Endothelial cell (in vitro differentiated cells): Measurements from ENCODE around the gene SPAG8. TPM values are rescaled to one million over a fixed set of nuclear protein-coding genes. Genes with fewer than 3 reads are reported as not detected.

Experiments used
- DNase-seq: peaks from one replicate; pipeline ENCODE4 v3.0.0; 2021; ENCODE audit warnings: low spot score
- H3K27ac Mint-ChIP-seq: one replicate; pipeline ENCODE4 v1.8.0; 2021; ENCODE audit warnings: mixed read lengths, inconsistent platforms; ENCODE audit not compliant: unreplicated experiment
- H3K27me3 Mint-ChIP-seq: one replicate; pipeline ENCODE4 v1.8.0; 2021; ENCODE audit warnings: mild to moderate bottlenecking, moderate library complexity, mixed read lengths, inconsistent platforms; ENCODE audit not compliant: unreplicated experiment
- H3K36me3 Mint-ChIP-seq: one replicate; pipeline ENCODE4 v1.8.0; 2021; ENCODE audit warnings: mild to moderate bottlenecking, low read depth, mixed read lengths, inconsistent platforms; ENCODE audit not compliant: unreplicated experiment
- H3K4me1 Mint-ChIP-seq: one replicate; pipeline ENCODE4 v1.8.0; 2021; ENCODE audit warnings: mild to moderate bottlenecking, mixed read lengths, inconsistent platforms; ENCODE audit not compliant: unreplicated experiment
- H3K4me3 Mint-ChIP-seq: one replicate; pipeline ENCODE4 v1.8.0; 2021; ENCODE audit warnings: mild to moderate bottlenecking, mixed read lengths, inconsistent platforms; ENCODE audit not compliant: unreplicated experiment
- H3K9me3 Mint-ChIP-seq: one replicate; pipeline ENCODE4 v1.8.0; 2021; ENCODE audit warnings: mixed read lengths, inconsistent platforms; ENCODE audit not compliant: unreplicated experiment
- total RNA-seq: library from RNA; stranded (reverse); fragmentation: NEBNext Ultra II Directional; extraction: Animal tissue kit (Norgen Biotek cat#: 25700); gene quantifications from one replicate; pipeline ENCODE4 v1.2.1, GENCODE V29; 2021; ENCODE audit not compliant: unreplicated experiment
- TF ChIP-seq, protein P1 (sequence below): fragments of 200-600 bp; sonication (generic); IDR thresholded peaks from one replicate; pipeline ENCODE4 v1.5.0; 2021; ENCODE audit warnings: antibody characterized with exemption; ENCODE audit not compliant: unreplicated experiment

Gene SPAG8
- total RNA-seq, 1 donor from 2014 or later: 0.59 TPM

DNA sequence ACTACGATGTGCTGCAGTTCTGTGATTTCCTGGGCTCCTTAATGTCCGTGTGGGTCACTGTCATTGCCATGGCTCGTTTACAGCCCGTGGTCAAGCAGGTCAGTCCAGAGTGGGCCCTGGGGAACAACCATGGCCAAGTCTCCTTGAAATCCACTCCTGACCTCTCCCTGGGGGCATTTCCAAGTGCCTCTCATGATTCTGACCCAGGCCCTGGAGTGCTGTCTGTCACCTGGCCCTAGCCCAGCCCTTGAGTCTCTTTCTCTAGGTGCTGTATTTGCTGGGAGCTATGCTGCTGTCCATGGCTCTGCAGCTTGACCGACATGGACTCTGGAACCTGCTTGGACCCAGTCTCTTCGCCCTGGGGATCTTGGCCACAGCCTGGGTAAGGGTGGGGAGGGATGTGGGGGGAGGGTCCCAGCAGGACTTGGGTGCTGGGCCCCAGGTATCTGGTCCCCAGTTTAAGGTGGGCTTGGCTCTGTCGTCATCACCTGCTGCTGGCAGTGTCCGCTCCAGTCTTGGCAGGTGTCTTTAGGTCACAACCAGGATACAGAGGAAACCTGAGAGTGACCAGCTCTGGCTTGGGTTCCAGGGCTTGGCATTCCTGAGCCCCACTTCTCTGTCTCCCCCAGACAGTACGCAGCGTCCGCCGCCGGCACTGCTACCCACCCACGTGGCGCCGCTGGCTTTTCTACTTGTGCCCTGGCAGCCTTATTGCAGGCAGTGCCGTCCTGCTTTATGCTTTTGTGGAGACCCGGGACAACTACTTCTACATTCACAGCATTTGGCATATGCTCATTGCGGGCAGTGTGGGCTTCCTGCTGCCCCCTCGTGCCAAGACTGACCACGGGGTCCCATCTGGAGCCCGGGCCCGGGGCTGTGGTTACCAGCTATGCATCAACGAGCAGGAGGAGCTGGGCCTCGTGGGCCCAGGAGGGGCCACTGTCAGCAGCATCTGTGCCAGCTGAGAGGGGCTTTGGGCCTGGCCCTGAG is 41.1 kb upstream of the SPAG8 start:
- DNase-seq: no peak
- H3K9me3 Mint-ChIP-seq: no peaks in the 10 kb centered on the region
- peaks cover 14% of the 10 kb centered on the region for H3K27me3 Mint-ChIP-seq
- H3K4me3 Mint-ChIP-seq: no peak overlapping the region
- no peak overlapping the region for H3K27ac Mint-ChIP-seq
- TF ChIP-seq, protein P1, sequence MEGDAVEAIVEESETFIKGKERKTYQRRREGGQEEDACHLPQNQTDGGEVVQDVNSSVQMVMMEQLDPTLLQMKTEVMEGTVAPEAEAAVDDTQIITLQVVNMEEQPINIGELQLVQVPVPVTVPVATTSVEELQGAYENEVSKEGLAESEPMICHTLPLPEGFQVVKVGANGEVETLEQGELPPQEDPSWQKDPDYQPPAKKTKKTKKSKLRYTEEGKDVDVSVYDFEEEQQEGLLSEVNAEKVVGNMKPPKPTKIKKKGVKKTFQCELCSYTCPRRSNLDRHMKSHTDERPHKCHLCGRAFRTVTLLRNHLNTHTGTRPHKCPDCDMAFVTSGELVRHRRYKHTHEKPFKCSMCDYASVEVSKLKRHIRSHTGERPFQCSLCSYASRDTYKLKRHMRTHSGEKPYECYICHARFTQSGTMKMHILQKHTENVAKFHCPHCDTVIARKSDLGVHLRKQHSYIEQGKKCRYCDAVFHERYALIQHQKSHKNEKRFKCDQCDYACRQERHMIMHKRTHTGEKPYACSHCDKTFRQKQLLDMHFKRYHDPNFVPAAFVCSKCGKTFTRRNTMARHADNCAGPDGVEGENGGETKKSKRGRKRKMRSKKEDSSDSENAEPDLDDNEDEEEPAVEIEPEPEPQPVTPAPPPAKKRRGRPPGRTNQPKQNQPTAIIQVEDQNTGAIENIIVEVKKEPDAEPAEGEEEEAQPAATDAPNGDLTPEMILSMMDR: no peak
- H3K36me3 Mint-ChIP-seq: peaks cover 4% of the 10 kb centered on the region
- H3K4me1 Mint-ChIP-seq: no peaks in the 10 kb centered on the region

DNA sequence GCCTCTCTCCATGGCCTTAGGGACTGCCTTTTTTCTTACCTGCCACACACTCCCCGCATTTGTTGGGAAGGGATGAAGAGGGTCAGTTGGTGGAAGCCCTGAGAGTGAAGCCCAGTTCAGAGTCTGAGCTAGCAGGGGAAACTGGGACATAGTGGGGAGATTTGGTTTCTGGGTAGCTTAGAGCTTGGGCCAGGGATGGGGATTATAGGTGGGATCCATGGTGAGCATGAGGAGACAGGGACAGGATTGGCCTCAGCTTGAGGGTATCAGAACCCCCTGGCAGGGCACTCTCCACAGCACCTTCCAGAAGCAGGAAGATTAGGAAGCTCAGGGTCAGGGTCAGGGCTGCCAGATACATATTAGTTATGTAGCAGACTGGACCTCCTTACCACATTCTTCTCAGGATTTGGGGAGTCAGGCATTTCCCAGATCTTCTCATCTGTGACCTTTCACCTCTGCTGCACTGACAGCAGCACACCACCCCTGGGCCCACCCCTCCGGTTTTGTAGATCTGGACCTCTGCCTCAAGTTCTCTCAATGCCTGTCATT is 40.3 kb upstream of the SPAG8 start:
- DNase-seq: no peak
- H3K4me1 Mint-ChIP-seq: no peaks in the 10 kb centered on the region
- H3K36me3 Mint-ChIP-seq: peaks cover 4% of the 10 kb centered on the region
- H3K27me3 Mint-ChIP-seq: peaks cover 14% of the 10 kb centered on the region
- no peaks in the 10 kb centered on the region for H3K9me3 Mint-ChIP-seq
- TF ChIP-seq, protein P1: no peak
- no peak overlapping the region for H3K4me3 Mint-ChIP-seq
- H3K27ac Mint-ChIP-seq: no peak overlapping the region

DNA sequence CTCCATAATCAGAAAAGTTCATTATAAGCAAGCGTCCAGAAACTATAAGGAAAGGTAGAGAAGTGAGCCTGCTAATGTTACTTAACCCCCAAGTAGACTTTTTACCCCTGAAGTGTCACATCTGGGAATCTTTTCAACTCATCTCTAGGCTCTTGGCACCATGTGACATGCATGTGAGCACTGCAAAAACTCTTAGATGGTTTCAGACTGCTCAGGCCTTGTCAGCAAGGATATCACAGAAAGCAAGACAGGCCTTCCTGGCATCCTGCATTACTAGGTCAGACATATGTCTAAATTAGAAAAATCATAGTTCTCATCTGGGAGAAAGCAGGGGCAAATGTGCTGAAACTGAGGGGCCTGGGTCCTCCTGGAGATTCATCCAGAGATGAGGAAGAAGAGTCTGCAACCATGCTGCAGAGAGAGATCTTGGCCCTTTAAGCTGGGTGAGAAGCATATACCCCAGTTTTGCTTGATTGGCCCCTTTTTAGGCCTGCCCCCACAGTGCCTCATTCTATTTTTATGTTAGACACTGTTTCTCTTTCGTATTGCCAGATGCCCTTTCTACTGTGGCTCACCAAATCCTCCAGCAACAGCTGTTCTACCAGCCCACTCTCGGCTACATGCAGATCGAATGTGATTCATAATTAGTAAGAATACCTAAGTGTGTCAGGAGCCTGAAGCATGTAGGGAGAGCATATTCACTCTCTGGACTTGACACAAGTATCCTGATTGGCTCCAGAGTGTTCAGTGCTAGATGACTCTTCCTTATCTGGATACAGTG is 35.9 kb upstream of the SPAG8 start:
- Mint-ChIP-seq H3K36me3 (peaks cover 3% of the 10 kb centered on the region), H3K4me1 (peaks cover 19% of the 10 kb centered on the region), H3K27me3 (peaks cover 14% of the 10 kb centered on the region), H3K27ac (no peak overlapping the region), H3K9me3 (no peaks in the 10 kb centered on the region), H3K4me3 (no peak overlapping the region)
- TF ChIP-seq, protein P1: no peak
- no peak for DNase-seq

DNA sequence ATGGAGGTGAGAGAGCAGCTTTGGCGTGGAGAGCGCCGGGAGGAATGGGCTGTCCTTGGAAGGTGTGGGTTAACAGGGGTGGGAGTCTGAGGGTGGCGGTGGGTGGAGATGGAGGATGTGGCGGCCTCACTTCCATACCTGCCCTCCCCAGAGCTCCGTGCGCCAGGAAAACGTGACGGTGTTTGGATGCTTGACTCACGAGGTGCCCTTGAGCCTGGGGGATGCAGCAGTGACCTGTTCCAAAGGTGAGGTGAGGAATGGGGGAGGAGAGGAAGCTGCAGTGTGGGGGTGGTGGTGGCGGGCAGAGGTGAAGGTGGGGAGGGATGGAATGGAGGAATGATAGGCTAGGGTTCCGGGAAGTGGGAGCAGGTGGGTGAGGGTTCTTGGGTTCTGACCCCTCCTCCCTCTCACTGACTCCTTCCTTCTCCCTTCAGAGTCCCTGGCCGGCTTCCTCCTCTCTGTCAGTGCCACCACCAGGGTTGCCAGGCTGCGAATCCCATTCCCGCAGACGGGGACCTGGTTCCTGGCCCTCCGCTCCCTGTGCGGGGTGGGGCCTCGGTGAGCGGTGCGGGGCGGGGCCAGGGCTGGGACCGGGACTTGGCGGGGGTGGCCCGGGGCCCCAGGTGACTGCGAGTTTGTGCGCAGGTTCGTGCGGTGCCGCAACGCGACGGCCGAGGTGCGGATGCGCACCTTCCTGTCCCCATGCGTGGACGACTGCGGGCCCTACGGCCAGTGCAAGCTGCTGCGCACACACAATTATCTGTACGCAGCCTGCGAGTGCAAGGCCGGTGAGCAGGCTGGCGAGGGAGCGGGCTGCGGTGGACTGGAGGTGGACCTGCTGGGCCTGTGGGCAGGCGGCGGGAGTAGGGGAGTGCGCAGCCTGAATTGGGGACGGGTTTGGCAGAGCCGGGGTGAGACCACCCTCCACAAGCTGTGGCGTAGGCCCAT is 34.0 kb upstream of the SPAG8 start:
- TF ChIP-seq, protein P1: no peak
- Mint-ChIP-seq H3K36me3 (peaks cover 3% of the 10 kb centered on the region), H3K4me3 (peak overlapping the region; percentile 47), H3K27ac (no peak overlapping the region), H3K4me1 (peaks cover 19% of the 10 kb centered on the region), H3K27me3 (peaks cover 8% of the 10 kb centered on the region), H3K9me3 (no peaks in the 10 kb centered on the region)
- DNase-seq: no peak
